HG02884 (cell line): ENCODE data around the gene MAG.
"Not testable (repeated sequence)": the region's sequence is repeated elsewhere in the genome, so short reads cannot be mapped to it uniquely, and the experiment has no call there.

ENCODE experiments used
- ATAC-seq: cut with Tn5 transposase; IDR thresholded peaks from one replicate; pipeline ENCODE4 v1.9.1; 2021; ENCODE audit warnings: mild to moderate bottlenecking, moderate library complexity; ENCODE audit not compliant: unreplicated experiment

MAG gene

GRCh38 chr19:35357867-35358573 lies 66.1 kb downstream of the MAG start, which contains the start of gene FFAR3:
Gene FFAR3, plus strand, starts transcription at chr19:35358460. Its CDS starts 431 bp downstream, at chr19:35358891.
- no peak for ATAC-seq

DNA sequence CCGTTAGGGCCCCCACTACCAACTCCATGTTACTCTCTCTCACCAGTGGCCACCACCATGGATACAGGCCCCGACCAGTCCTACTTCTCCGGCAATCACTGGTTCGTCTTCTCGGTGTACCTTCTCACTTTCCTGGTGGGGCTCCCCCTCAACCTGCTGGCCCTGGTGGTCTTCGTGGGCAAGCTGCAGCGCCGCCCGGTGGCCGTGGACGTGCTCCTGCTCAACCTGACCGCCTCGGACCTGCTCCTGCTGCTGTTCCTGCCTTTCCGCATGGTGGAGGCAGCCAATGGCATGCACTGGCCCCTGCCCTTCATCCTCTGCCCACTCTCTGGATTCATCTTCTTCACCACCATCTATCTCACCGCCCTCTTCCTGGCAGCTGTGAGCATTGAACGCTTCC lies 66.9 kb downstream of the MAG start:
- not testable (repeated sequence) for ATAC-seq

GRCh38 chr19:35359395-35359794 lies 67.4 kb downstream of the MAG start:
- ATAC-seq: not testable (repeated sequence)

- not testable (repeated sequence) for ATAC-seq
These were observed 68.1 kb downstream of the MAG start for GRCh38 chr19:35360081-35360480.

- ATAC-seq: no peak
These were observed 69.0 kb downstream of the MAG start for GRCh38 chr19:35360880-35361420.

GRCh38 chr19:35362261-35363000 lies 70.5 kb downstream of the MAG start:
- no peak for ATAC-seq

DNA sequence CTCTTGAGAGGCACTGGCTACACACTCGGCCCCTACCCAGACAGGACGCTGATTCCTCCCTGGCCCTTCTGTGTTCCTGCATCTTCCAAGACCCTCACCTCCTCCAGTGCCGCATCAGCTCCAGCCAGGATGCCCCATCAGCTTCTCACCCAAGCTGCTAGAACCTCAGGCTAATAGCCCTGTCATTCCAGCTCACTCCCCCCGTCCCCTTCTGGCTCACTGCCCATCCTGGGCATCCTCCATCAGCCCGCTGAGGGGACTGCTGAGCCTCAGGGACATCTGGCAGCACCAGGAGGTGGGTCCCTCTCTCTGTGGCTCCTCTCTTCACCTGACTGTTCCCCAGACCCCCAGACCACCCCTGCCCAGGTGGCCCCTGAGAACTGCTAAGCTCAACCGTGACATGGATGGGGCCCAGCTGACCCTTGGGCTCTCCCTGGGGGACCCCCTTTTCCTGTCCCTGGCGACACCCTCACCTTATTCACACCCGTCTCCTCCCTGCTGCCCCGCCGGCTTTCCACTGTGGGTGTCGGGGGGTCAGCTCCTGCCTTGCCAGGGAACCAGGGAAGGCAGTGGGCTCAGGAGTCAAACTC lies 71.1 kb downstream of the MAG start:
- no peak for ATAC-seq
